Upper lobe of right lung (tissue), 1 donor: Measurements from ENCODE around the gene EWSR1. TPM values are rescaled to one million over a fixed set of nuclear protein-coding genes. Genes with fewer than 3 reads are reported as not detected.

ENCODE experiments used
- ATAC-seq: fragments of 200-7000 bp; cut with Tn5 transposase; one replicate; pipeline ENCODE4 v1.9.1; 2020; ENCODE audit warnings: mild to moderate bottlenecking, moderate library complexity
- DNase-seq: peaks from one replicate; pipeline ENCODE4 v3.0.0-alpha.2; 2020
- H3K27ac ChIP-seq: fragments of 200-600 bp; one replicate; pipeline ENCODE4 v1.8.0; 2022
- H3K27me3 ChIP-seq: fragments of 200-600 bp; one replicate; pipeline ENCODE4 v1.8.0; 2022; ENCODE audit warnings: mild to moderate bottlenecking
- H3K36me3 ChIP-seq: fragments of 200-600 bp; one replicate; pipeline ENCODE4 v1.8.0; 2022
- H3K4me1 ChIP-seq: fragments of 200-600 bp; one replicate; pipeline ENCODE4 v1.8.0; 2022
- H3K4me3 ChIP-seq: fragments of 200-600 bp; one replicate; pipeline ENCODE4 v1.8.0; 2022; ENCODE audit warnings: mild to moderate bottlenecking
- H3K9me3 ChIP-seq: fragments of 200-600 bp; one replicate; pipeline ENCODE4 v1.8.0; 2022
- intact Hi-C: fragments of 100-400 bp; cut with DNase I; formaldehyde crosslinking; loops from one replicate; pipeline ENCODE4 v1.11.0; 2022
- total RNA-seq: library from RNA; stranded (reverse); fragmentation: NEBNext Ultra II Directional; extraction: Animal tissue kit (Norgen Biotek cat#: 25700); gene quantifications from one replicate; pipeline ENCODE4 v1.2.1, GENCODE V29; 2021
- TF ChIP-seq, protein P1 (sequence below): fragments of 200-600 bp; IDR thresholded peaks from one replicate; pipeline ENCODE4 v1.8.0; 2022; ENCODE audit warnings: antibody characterized with exemption
- donor health status: DM: no; HTN: yes; CAD: no; lungs with severe emphysema.

Gene EWSR1
- total RNA-seq, 1 donor from 2014 or later: 149 TPM

DNA sequence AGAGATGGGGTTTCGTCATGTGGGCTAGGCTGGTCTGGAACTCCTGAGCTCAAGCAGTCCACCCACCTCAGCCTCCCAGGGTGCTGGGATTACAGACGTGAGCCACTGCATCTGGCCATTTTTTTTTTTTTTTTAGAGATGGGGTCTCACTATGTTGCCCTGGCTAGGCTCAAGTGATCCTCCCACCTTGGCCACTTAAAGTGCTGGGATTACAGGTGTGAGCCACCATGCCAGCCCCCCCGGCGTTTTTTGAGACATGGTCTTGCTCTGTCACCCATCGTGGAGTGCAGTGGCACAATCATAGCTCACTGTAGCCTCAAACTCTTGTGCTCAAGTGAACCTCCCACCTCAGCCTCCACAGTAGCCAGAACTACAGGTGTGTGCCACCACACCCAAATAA, 16.8 kb upstream of the EWSR1 start:
- intact Hi-C loops: no loop called here
- peak; percentile 20 for DNase-seq
- ATAC-seq: no peak
- Histone ChIP-seq H3K4me1 (no peaks in the 10 kb centered on the region), H3K4me3 (no peak overlapping the region), H3K36me3 (no peaks in the 10 kb centered on the region), H3K27me3 (no peaks in the 10 kb centered on the region), H3K9me3 (no peaks in the 10 kb centered on the region), H3K27ac (no peak overlapping the region)
- TF ChIP-seq, protein P1, sequence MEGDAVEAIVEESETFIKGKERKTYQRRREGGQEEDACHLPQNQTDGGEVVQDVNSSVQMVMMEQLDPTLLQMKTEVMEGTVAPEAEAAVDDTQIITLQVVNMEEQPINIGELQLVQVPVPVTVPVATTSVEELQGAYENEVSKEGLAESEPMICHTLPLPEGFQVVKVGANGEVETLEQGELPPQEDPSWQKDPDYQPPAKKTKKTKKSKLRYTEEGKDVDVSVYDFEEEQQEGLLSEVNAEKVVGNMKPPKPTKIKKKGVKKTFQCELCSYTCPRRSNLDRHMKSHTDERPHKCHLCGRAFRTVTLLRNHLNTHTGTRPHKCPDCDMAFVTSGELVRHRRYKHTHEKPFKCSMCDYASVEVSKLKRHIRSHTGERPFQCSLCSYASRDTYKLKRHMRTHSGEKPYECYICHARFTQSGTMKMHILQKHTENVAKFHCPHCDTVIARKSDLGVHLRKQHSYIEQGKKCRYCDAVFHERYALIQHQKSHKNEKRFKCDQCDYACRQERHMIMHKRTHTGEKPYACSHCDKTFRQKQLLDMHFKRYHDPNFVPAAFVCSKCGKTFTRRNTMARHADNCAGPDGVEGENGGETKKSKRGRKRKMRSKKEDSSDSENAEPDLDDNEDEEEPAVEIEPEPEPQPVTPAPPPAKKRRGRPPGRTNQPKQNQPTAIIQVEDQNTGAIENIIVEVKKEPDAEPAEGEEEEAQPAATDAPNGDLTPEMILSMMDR: no peak

DNA sequence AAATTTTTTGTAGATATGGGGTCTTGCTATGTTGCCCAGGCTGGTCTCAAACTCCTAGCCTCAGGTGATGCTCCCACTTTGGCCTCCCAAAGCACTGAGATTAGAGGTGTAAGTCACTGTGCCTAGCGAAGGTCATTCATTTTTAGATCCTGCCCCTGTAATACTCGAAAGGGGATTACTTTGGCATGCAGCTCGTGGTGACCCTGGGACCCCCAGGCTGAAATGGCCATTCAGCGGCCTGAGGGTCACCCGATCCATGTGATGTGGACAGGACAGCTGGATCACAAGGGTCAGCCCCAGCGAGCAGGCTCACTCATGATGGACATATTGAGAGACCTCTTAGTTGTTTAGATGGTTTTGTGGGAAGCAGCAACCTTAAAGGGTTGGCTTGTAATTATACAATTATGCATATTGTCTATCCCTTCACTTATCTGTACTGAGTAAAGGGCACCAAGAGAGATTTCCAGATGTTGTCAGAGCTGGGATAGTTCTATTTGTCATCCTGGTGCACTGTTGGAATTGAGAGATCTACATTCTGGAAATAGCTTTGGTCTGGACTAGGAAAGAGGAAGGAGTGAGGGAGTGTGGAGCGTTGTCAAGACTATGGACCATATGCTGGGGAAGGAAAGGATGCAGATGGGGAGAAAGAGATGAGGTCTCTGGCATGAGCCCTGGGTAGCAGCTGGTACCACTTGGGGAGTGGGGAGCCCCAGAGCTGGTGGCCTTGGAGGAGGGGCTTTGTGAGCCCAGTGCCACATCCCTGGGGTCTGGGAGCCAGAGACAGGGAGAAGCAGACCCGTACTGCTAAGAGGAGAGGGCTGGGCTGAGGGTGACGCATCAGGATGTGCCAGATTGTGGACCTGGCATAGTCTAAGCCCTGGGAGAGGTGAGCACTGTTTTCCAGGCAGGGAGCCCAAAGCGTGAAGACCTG, 15.8 kb upstream of the EWSR1 start:
- peak; percentile 39 for DNase-seq

DNA sequence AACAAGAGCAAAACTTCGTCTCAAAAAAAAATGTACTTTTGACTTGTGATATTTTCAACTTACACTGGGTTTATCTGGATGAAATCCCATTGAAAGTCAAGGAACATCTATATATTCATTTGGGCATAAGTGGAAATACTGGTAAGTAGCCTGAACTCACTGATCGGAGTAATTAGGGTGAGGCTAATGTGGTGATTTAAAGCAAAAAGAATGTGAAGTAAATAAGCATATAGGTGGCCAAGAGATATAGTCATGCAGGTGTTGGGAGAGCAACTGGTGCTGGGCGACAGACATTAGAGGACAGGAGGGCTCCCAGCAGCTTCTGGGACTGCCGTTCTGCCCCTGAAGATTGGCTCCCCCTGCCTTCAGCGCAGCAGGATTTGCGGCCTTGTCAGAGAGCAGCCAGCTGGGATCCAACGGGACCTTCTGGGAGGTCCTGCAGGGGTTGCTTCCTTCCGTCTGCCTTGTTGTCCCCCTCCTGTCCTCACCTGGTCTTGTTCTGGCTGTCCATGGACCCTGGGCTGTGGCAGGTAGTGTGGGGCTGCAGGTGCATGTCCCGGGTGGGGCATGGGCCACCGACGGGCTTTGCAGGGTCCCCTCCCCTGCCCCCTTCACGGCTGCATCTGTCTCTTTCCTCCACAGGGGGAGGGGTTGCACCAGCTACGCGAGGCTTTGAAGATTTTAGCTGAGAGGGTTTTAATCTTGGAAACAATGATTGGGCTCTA, 14.3 kb upstream of the EWSR1 start:
- Histone ChIP-seq H3K27me3 (no peaks in the 10 kb centered on the region), H3K4me1 (no peaks in the 10 kb centered on the region), H3K36me3 (no peaks in the 10 kb centered on the region), H3K27ac (no peak overlapping the region), H3K9me3 (no peaks in the 10 kb centered on the region), H3K4me3 (no peak overlapping the region)
- ATAC-seq (no peak), DNase-seq (peak; percentile 52)
- TF ChIP-seq, protein P1: no peak
- intact Hi-C loops: no loop called here

More for the DNA sequence above, 15.8 kb upstream of the EWSR1 start:
- H3K27ac ChIP-seq: no peak overlapping the region
- H3K36me3 ChIP-seq: no peaks in the 10 kb centered on the region
- no peaks in the 10 kb centered on the region for H3K4me1 ChIP-seq
- H3K27me3 ChIP-seq: no peaks in the 10 kb centered on the region
- H3K4me3 ChIP-seq: no peak overlapping the region
- no peaks in the 10 kb centered on the region for H3K9me3 ChIP-seq
- ATAC-seq: no peak
- intact Hi-C loops: no loop called here
- TF ChIP-seq, protein P1: no peak

DNA sequence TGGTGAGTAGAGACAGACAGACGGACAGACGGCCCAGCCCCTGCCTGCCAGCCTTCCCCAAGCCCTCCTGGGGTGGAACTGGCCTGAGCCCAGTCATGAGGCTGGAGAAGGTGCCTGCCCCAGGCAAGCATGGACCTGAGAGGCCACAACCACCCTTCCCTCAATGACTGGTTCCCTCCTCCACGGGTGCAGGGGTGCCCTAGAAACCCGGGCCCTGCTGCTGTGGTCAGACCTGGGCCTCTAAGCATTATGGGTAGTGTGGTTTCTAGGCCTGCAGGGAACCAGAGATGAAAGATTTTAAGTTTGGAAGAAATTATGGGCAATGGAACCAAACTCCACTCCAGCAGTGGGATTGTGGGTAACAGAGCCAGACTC, 13.8 kb upstream of the EWSR1 start:
- DNase-seq (no peak), ATAC-seq (no peak)
- no peaks in the 10 kb centered on the region for H3K9me3 ChIP-seq
- H3K27ac ChIP-seq: no peak overlapping the region
- H3K4me1 ChIP-seq: no peaks in the 10 kb centered on the region
- H3K27me3 ChIP-seq: no peaks in the 10 kb centered on the region
- H3K36me3 ChIP-seq: no peaks in the 10 kb centered on the region
- intact Hi-C loops: no loop called here
- no peak overlapping the region for H3K4me3 ChIP-seq
- TF ChIP-seq, protein P1: no peak

DNA sequence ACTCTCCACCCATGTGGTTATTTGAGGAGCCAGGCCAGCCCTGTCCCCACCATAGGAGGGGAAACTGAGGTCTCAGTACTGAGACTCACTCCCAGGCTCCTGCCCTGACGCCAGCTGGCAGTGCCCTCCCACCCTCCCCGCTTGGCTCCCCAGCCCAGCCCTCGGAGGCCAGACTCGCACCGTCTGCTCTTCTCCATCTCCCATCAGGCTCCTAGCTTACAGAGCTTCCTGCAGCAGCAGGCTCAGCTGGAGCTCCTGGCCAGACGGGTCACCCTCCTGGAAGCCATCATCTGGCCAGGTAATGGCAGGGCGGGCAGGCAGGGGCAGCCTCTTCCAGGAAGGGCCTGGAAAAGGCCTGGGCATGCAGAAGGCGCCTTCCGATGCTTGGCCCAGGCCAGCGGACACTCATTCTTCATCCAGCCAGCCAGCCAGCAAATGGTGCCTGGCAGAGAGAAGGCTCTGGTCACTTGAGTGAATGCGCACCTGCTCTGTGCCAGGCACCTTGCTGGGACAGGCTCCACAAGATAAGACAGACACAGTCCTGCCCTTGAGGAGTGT, 12.9 kb upstream of the EWSR1 start:
- Histone ChIP-seq H3K36me3 (no peaks in the 10 kb centered on the region), H3K4me1 (no peaks in the 10 kb centered on the region), H3K27ac (no peak overlapping the region), H3K9me3 (no peaks in the 10 kb centered on the region), H3K27me3 (no peaks in the 10 kb centered on the region), H3K4me3 (no peak overlapping the region)
- ATAC-seq (no peak), DNase-seq (peak; percentile 34)
- TF ChIP-seq, protein P1: no peak
- intact Hi-C loops: no loop called here
